Fibroblast of lung (primary cell): Measurements from ENCODE around the gene ADRA2C. TPM values are rescaled to one million over a fixed set of nuclear protein-coding genes. Genes with fewer than 3 reads are reported as not detected.

Experiments
- DNase-seq, 2 donors: peaks; one replicate each; pipeline versions ENCODE4 v3.0.0 to v3.0.0-alpha.2; 2010; ENCODE audit warnings: low read depth in 2 of 2
- H2AFZ ChIP-seq: 2 replicates; pipeline ENCODE4 v1.5.1; 2012; ENCODE audit warnings: low read length, control low read depth, inconsistent platforms
- H3K27ac ChIP-seq: 2 replicates; pipeline ENCODE4 v1.5.1; 2011; ENCODE audit warnings: low read length, control low read depth; ENCODE audit not compliant: insufficient read depth
- H3K27me3 ChIP-seq: 2 replicates; pipeline ENCODE4 v1.5.1; 2011; ENCODE audit warnings: mild to moderate bottlenecking, low read length; ENCODE audit not compliant: control insufficient read depth, insufficient read depth
- H3K36me3 ChIP-seq: 2 replicates; pipeline ENCODE4 v1.5.1; 2011; ENCODE audit warnings: low read length; ENCODE audit not compliant: control insufficient read depth, insufficient read depth
- H3K4me1 ChIP-seq: 2 replicates; pipeline ENCODE4 v1.5.1; 2011; ENCODE audit warnings: low read length; ENCODE audit not compliant: control insufficient read depth, insufficient read depth; ENCODE audit errors: extremely low read depth
- H3K4me2 ChIP-seq: 2 replicates; pipeline ENCODE4 v1.5.1; 2011; ENCODE audit warnings: low read length, control low read depth; ENCODE audit not compliant: insufficient read depth; ENCODE audit errors: extremely low read depth
- H3K4me3 ChIP-seq, 4 experiments: fragments of 200-600 bp in 1 of 4; sonication (generic) in 1 of 4; replicated peaks in 1 of 4; 2 replicates each; pipeline ENCODE4 v1.5.1; 2011 to 2016; ENCODE audit warnings: low read length in 4 of 4, low read depth in 3 of 4, mild to moderate bottlenecking in 3 of 4, control low read depth in 2 of 4, inconsistent platforms in 1 of 4, mixed read lengths in 1 of 4; ENCODE audit not compliant: insufficient read depth in 1 of 4; ENCODE audit errors: control extremely low read depth in 1 of 4
- H3K79me2 ChIP-seq: 2 replicates; pipeline ENCODE4 v1.5.1; 2012; ENCODE audit warnings: mild to moderate bottlenecking, low read length, inconsistent platforms; ENCODE audit not compliant: control insufficient read depth, insufficient read depth
- H3K9ac ChIP-seq: 2 replicates; pipeline ENCODE4 v1.5.1; 2011; ENCODE audit warnings: mild to moderate bottlenecking, low read length, control low read depth; ENCODE audit not compliant: insufficient read depth
- H3K9me3 ChIP-seq: 2 replicates; pipeline ENCODE4 v1.5.1; 2012; ENCODE audit warnings: low read depth, low read length; ENCODE audit not compliant: control insufficient read depth, insufficient read depth
- H4K20me1 ChIP-seq: 2 replicates; pipeline ENCODE4 v1.5.1; 2011; ENCODE audit warnings: low read length; ENCODE audit not compliant: control insufficient read depth, insufficient read depth; ENCODE audit errors: extremely low read depth
- EZH2 ChIP-seq: IDR thresholded peaks from 2 replicates; pipeline ENCODE4 v1.5.1; 2012; ENCODE audit warnings: low read length, control low read depth, mild to moderate bottlenecking; ENCODE audit errors: missing control alignments
- polyA plus RNA-seq, 2 donors: library from polyadenylated mRNA; depleted of rRNA in 1 of 2; stranded (reverse) in 1 of 2; unstranded in 1 of 2; fragments of >200 nt; gene quantifications; 2 replicates each; pipeline ENCODE4 v1.2.1, GENCODE V29; 2011 to 2012; ENCODE audit warnings: missing spikeins in 1 of 2
- total RNA-seq: library from RNA; depleted of rRNA; stranded (reverse); fragments of >200 nt; gene quantifications from 2 replicates; pipeline ENCODE4 v1.2.1, GENCODE V29; 2014
- TF ChIP-seq, protein P1 (sequence below), 2 donors: IDR thresholded peaks in 1 of 2; conservative IDR thresholded peaks in 1 of 2; 1 replicate in 1 of 2; 2 replicates in 1 of 2; pipeline ENCODE4 v1.5.1; 2011 to 2012; ENCODE audit warnings: low read length in 2 of 2, control low read depth in 1 of 2, inconsistent platforms in 1 of 2, low read depth in 1 of 2, mild to moderate bottlenecking in 1 of 2

ADRA2C gene
- total and polyA plus RNA-seq, 2 donors (not counting 1 experiment from before 2014, with no cell fraction given) = 0.30 to 0.33 TPM

DNA sequence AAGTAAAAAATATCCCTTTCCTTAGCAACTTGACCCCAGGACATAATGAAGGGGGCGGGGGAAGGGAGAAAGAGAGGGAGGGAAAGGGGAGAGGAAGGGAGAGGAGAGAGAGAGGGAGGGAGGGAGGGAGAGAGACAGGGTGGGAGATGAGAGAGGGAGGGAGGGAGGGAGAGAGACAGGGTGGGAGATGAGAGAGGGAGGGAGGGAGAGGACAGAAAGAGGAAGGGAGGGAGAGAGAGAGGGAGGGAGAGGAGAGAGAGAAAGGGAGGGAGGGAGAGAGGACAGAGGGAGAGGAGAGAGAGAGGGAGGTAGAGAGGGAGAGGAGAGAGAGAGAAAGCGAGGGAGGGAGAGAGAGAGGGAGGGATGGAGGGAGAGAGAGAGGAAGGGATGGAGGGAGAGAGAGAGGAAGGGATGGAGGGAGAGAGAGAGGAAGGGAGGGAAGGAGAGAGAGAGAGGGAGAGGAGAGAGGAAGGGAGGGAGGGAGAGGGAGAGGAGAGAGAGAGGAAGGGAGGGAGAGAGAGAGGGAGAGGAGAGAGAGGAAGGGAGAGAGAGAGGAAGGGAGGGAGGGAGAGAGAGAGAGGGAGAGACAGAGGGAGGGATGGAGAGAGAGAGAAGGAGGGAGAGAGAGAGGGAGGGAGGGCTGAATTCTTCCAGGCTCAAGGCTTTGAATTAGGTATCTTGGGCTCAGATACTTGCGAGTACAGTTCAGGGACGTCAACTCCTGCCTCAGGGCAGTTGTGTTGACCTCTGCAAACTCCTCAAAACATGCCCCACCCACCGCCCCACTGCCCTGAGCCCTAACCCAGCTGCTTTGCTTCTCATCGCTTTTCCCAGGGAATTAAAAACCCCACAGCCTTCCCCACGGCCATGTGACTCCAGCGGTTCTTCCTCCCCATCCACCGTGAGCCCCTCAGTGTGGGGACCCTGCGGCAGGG is 40.0 kb upstream of the ADRA2C start:
- Histone ChIP-seq H3K36me3 (no peaks in the 10 kb centered on the region), H3K4me3 (no peak overlapping the region), H3K9me3 (no peaks in the 10 kb centered on the region), H3K79me2 (no peaks in the 10 kb centered on the region), H3K9ac (no peak overlapping the region), H3K4me1 (no peaks in the 10 kb centered on the region), H2AFZ (no peak overlapping the region), H3K27ac (no peak overlapping the region), H3K4me2 (no peak overlapping the region), H3K27me3 (no peaks in the 10 kb centered on the region), H4K20me1 (no peaks in the 10 kb centered on the region)
- no peak for DNase-seq
- TF ChIP-seq, protein P1, sequence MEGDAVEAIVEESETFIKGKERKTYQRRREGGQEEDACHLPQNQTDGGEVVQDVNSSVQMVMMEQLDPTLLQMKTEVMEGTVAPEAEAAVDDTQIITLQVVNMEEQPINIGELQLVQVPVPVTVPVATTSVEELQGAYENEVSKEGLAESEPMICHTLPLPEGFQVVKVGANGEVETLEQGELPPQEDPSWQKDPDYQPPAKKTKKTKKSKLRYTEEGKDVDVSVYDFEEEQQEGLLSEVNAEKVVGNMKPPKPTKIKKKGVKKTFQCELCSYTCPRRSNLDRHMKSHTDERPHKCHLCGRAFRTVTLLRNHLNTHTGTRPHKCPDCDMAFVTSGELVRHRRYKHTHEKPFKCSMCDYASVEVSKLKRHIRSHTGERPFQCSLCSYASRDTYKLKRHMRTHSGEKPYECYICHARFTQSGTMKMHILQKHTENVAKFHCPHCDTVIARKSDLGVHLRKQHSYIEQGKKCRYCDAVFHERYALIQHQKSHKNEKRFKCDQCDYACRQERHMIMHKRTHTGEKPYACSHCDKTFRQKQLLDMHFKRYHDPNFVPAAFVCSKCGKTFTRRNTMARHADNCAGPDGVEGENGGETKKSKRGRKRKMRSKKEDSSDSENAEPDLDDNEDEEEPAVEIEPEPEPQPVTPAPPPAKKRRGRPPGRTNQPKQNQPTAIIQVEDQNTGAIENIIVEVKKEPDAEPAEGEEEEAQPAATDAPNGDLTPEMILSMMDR (conservative IDR thresholded peaks at IDR 0.05 in 1 of 2, IDR thresholded peaks at IDR 0.05 in 1 of 2; ENCODE audit: low read depth in 1 of 2, low read length in 2 of 2) = no peak
- no peak for TF ChIP-seq EZH2

DNA sequence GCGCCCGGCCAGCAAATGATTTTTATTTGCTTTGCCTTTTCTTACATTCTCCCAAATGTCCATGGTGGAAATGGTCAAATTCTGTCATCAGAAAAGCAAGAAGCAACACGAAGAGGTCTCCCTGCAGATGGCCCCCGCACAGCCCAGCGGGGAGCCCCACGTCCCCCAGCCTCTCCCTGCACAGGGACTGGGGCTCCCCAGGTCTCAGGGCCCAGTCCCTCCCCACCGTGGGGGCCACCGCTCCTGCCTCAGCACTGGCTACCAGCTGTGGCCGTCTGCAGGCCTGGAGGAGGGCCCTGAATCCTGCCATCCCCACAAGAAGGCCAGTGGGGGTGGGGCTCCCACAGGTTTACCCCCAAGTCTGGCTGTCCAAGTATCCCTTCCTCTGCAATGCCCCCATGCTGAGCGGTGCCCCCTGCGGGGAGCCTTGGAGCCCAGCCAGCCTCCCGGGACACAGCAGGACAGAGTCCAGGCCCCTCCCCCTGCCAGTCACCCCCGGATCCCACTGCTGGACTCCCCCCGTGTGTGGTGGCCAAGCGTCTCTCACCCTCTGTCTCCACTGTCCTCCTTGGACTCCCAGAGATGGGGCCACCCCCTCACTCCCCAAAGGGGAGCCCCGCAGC is 38.2 kb upstream of the ADRA2C start:
- Histone ChIP-seq H3K4me1 (no peaks in the 10 kb centered on the region), H2AFZ (no peak overlapping the region), H3K4me2 (no peak overlapping the region), H3K27ac (no peak overlapping the region), H3K9ac (no peak overlapping the region), H3K36me3 (no peaks in the 10 kb centered on the region), H3K4me3 (no peak overlapping the region), H3K27me3 (no peaks in the 10 kb centered on the region), H3K79me2 (no peaks in the 10 kb centered on the region), H3K9me3 (no peaks in the 10 kb centered on the region), H4K20me1 (no peaks in the 10 kb centered on the region)
- DNase-seq = no peak
- no peak for TF ChIP-seq EZH2

DNA sequence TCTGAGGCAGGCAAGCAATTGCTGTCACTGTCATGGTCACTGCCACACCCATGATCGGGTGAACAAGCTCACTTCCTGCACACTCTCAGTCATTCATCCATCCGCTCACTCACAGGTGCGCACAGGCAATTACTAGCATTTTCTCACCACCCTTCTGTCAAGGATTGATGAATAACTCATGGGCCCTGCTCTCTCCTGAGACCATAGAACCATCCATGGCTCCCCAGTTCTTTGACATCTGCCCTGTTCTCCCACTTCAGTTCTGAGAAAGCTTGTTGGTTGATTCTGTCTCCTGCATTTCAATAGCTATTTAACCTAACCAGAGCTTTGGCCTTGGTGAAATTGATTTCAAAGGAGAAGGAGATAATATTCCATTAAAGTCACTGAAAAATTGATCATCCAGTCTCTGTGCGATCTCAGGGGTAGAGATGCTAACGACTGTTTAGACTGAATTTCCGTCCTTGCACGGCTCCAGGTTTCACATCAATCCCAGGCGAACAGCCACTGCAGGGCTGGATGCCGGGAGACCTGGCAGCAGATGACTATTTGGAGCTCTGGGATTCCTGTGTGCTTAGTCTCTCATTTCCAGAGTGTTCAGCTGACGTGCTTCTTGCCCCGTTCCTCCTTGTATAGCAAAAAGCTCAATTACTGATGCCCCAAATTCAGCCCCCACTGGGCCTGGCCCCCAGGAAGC is 36.9 kb upstream of the ADRA2C start:
- no peak overlapping the region for H3K27ac ChIP-seq
- H3K79me2 ChIP-seq = no peaks in the 10 kb centered on the region
- H3K4me1 ChIP-seq = no peaks in the 10 kb centered on the region
- TF ChIP-seq, protein P1 (conservative IDR thresholded peaks at IDR 0.05 in 1 of 2, IDR thresholded peaks at IDR 0.05 in 1 of 2; ENCODE audit: low read depth in 1 of 2, low read length in 2 of 2) = no peak
- TF ChIP-seq EZH2 = no peak
- H3K9me3 ChIP-seq = no peaks in the 10 kb centered on the region
- no peaks in the 10 kb centered on the region for H3K27me3 ChIP-seq
- H4K20me1 ChIP-seq = no peaks in the 10 kb centered on the region
- H3K9ac ChIP-seq = no peak overlapping the region
- no peak overlapping the region for H2AFZ ChIP-seq
- no peaks in the 10 kb centered on the region for H3K36me3 ChIP-seq
- no peak overlapping the region for H3K4me2 ChIP-seq
- H3K4me3 ChIP-seq = no peak overlapping the region
- peak in 1 of 2 donors; percentile 17 for DNase-seq
